ENCODE measurements around the gene NKD2. TPM values are rescaled to one million over a fixed set of nuclear protein-coding genes. Genes with fewer than 3 reads are reported as not detected.
A peak's percentile ranks its signal among the peaks of the same experiment; 100 is the strongest.

NKD2 gene
- polyA plus RNA-seq, 1 of the 3 experiments (the other 2 are of a cell fraction) = not detected

DNA sequence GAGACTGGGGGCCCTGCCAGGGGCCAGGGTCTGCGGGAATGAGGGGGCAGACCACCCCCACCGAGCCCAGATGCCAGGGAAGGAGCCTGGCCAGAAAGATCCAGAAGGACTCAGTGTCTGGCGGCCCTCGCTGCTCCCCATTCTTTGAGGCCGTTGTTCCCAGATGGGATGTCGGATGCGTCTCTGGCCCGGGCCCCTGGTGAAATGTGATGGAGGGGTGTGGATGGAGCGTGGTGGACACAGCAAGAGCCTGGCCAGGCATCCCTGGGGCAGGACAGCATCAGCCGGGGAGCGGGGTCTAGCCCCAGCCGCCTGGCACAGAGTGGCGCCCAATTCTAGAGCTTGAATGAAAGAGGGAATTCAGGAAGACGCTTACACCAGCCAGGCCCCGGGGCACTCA, 46.2 kb upstream of the NKD2 start:
- Histone ChIP-seq H3K79me2 (ENCODE audit: insufficient read depth) (no peaks in the 10 kb centered on the region), H3K4me1 (ENCODE audit: control insufficient read depth in 1 of 2, insufficient read depth in 2 of 2, low read depth in 1 of 2, low read length in 1 of 2) (peaks cover 6 to 30% of the 10 kb centered on the region in 2 experiments; a peak in 3 of 4 replicates)
- POLR2A ChIA-PET = no interaction called here

DNA sequence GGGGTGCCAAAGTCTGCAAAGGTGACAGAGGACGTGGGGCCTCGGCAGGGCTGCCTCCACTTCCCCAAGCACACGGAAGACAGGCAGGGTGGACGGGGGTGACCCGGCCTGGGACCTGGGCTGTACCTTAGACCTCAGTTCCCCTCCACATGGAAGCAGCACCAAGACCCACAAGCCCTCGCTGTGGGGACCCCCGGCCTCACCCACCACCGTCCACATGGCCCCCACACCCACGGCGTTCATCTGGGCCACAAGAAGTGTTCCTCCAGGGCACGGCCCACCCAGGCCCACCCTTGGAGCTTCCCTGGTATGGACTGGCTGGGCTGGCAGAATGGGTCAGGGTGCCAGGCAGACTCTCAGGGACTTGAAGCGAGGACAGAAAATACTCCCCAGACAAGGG, 45.8 kb upstream of the NKD2 start:
- TF ChIP-seq NRF1 (IDR thresholded peaks at IDR 0.05; ENCODE audit: low read depth, low read length) (no peak), NFIC (IDR thresholded peaks at IDR 0.05; ENCODE audit: borderline replicate concordance) (no peak), SIN3A (IDR thresholded peaks at IDR 0.05; ENCODE audit: borderline replicate concordance, low read depth, low read length) (no peak), RXRA (IDR thresholded peaks at IDR 0.05; ENCODE audit: borderline replicate concordance, low read depth) (no peak), ELF1 (IDR thresholded peaks at IDR 0.05) (no peak), SMC3 (IDR thresholded peaks at IDR 0.05; ENCODE audit: low read depth, low read length) (no peak)
- WGBS (ENCODE audit: low lambda C conversion rate) = 76% methylated on average over 3 of the region's 12 CpGs
- Histone ChIP-seq H3K36me3 (replicated peaks in 1 of 2; ENCODE audit: control insufficient read depth in 1 of 2, insufficient read depth in 2 of 2, low read length in 1 of 2) (no peaks in the 10 kb centered on the region), H3K9me3 (no peaks in the 10 kb centered on the region), H3F3A (replicated peaks; ENCODE audit: insufficient read depth) (no peaks in the 10 kb centered on the region), H3K9me2 (no peaks in the 10 kb centered on the region), H3K4me3 (ENCODE audit: low read depth in 2 of 2, low read length in 1 of 2) (no peak overlapping the region), H4K20me1 (ENCODE audit: insufficient read depth) (no peaks in the 10 kb centered on the region), H3K9ac (no peak overlapping the region), H3K27ac (ENCODE audit: low read depth in 2 of 2, low read length in 1 of 2) (no peak overlapping the region), H3K79me2 (ENCODE audit: insufficient read depth) (no peaks in the 10 kb centered on the region), H3K4me1 (ENCODE audit: control insufficient read depth in 1 of 2, insufficient read depth in 2 of 2, low read depth in 1 of 2, low read length in 1 of 2) (peaks cover 2 to 26% of the 10 kb centered on the region in 2 experiments; a peak in 2 of 4 replicates), H2AFZ (ENCODE audit: low read depth) (no peak overlapping the region), H3K4me2 (no peak overlapping the region), H3K27me3 (ENCODE audit: insufficient read depth) (peaks cover 9% of the 10 kb centered on the region; the same call in 1 of the 2 replicates)
- ChIA-PET CTCF (no interaction called here), POLR2A (no interaction called here)
- DNase-seq = peak; percentile 27

More for the DNA sequence above, 46.2 kb upstream of the NKD2 start:
- Histone ChIP-seq H3K4me2 (no peak overlapping the region), H3K36me3 (replicated peaks in 1 of 2; ENCODE audit: control insufficient read depth in 1 of 2, insufficient read depth in 2 of 2, low read length in 1 of 2) (no peaks in the 10 kb centered on the region), H3K9me3 (no peaks in the 10 kb centered on the region), H3K9ac (no peak overlapping the region), H4K20me1 (ENCODE audit: insufficient read depth) (no peaks in the 10 kb centered on the region), H3K27me3 (ENCODE audit: insufficient read depth) (peaks cover 5% of the 10 kb centered on the region; the same call in 1 of the 2 replicates), H3F3A (replicated peaks; ENCODE audit: insufficient read depth) (no peaks in the 10 kb centered on the region), H3K4me3 (ENCODE audit: low read depth in 2 of 2, low read length in 1 of 2) (no peak overlapping the region), H2AFZ (ENCODE audit: low read depth) (no peak overlapping the region), H3K9me2 (no peaks in the 10 kb centered on the region), H3K27ac (ENCODE audit: low read depth in 2 of 2, low read length in 1 of 2) (no peak overlapping the region)
- TF ChIP-seq FOXJ3 (CRISPR knock-in tag; IDR thresholded peaks at IDR 0.05) (no peak), CHD2 (IDR thresholded peaks at IDR 0.05; ENCODE audit: low read length, partially characterized antibody) (no peak), RCOR1 (IDR thresholded peaks at IDR 0.05; ENCODE audit: low read length) (no peak), RFX5 (IDR thresholded peaks at IDR 0.05; ENCODE audit: low read length) (no peak), TCF12 (IDR thresholded peaks at IDR 0.05) (no peak), JUND (IDR thresholded peaks at IDR 0.05) (no peak), PBX3 (IDR thresholded peaks at IDR 0.05) (no peak), MXI1 (IDR thresholded peaks at IDR 0.05; ENCODE audit: low read depth, low read length) (no peak), FOSL2 (IDR thresholded peaks at IDR 0.05; ENCODE audit: borderline replicate concordance, low read depth) (no peak), EZH2phosphoT487 (IDR thresholded peaks at IDR 0.05; ENCODE audit: borderline replicate concordance, low read depth) (no peak), TAF1 (IDR thresholded peaks at IDR 0.05; ENCODE audit: borderline replicate concordance, low read depth, low read length) (no peak), GATA2 (CRISPR knock-in tag; IDR thresholded peaks at IDR 0.05) (no peak), RAD21 (IDR thresholded peaks at IDR 0.05; ENCODE audit: low read length) (no peak), ELF1 (IDR thresholded peaks at IDR 0.05) (no peak), EP300 (IDR thresholded peaks at IDR 0.05; ENCODE audit: borderline replicate concordance in 1 of 2, low read depth in 1 of 2, low read length in 1 of 2) (no peak)
- TF ChIP-seq, protein P1, sequence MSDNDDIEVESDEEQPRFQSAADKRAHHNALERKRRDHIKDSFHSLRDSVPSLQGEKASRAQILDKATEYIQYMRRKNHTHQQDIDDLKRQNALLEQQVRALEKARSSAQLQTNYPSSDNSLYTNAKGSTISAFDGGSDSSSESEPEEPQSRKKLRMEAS (IDR thresholded peaks at IDR 0.05; ENCODE audit: low read depth) = no peak
- WGBS (ENCODE audit: low lambda C conversion rate) = 74% methylated on average over 11 of the region's 15 CpGs
- DNase-seq = peak; percentile 20
- CTCF ChIA-PET = no interaction called here
